BJ (cell line): Measurements from ENCODE around the gene ASMTL. TPM values are rescaled to one million over a fixed set of nuclear protein-coding genes. Genes with fewer than 3 reads are reported as not detected.
"Not testable (repeated sequence)": the region's sequence is repeated elsewhere in the genome, so short reads cannot be mapped to it uniquely, and the experiment has no call there.

Source experiments
- CTCF ChIA-PET: fragments of 350-600 bp; formaldehyde crosslinking; extraction: SDS; loops from one replicate; lab custom pipeline; 2021; ENCODE audit warnings: antibody characterized with exemption, inconsistent platforms; lab: Yijun Ruan, JAX
- POLR2A ChIA-PET: fragments of 300-600 bp; sonication (Branson Sonifier 250); formaldehyde crosslinking; extraction: SDS; loops from one replicate; lab custom pipeline; 2021; ENCODE audit warnings: antibody characterized with exemption; lab: Charles Lee
- DNase-seq: peaks from one replicate; pipeline ENCODE4 v3.0.0-alpha.2; 2011; ENCODE audit warnings: low read depth
- H3K27me3 ChIP-seq: 2 replicates; pipeline ENCODE4 v1.6.0; 2011; ENCODE audit warnings: low read length; ENCODE audit not compliant: control insufficient read depth, insufficient read depth
- H3K36me3 ChIP-seq: 2 replicates; pipeline ENCODE4 v1.5.1; 2011; ENCODE audit warnings: low read length; ENCODE audit not compliant: control insufficient read depth, insufficient read depth
- H3K4me3 ChIP-seq: 2 replicates; pipeline ENCODE4 v1.5.1; 2011; ENCODE audit warnings: low read depth, mild to moderate bottlenecking, control low read depth, low read length
- polyA plus RNA-seq: library from polyadenylated mRNA; depleted of rRNA; stranded (reverse); fragments of >200 nt; gene quantifications from 2 replicates; pipeline ENCODE4 v1.2.3, GENCODE V29; 2011
- TF ChIP-seq, protein P1 (sequence below): IDR thresholded peaks from 2 replicates; pipeline ENCODE4 v1.5.1; 2011; ENCODE audit warnings: low read depth, mild to moderate bottlenecking, control low read depth, inconsistent platforms, low read length, moderate library complexity; ENCODE audit not compliant: insufficient read depth

ASMTL gene
- polyA plus RNA-seq, 1 experiment = 33.7 TPM

DNA sequence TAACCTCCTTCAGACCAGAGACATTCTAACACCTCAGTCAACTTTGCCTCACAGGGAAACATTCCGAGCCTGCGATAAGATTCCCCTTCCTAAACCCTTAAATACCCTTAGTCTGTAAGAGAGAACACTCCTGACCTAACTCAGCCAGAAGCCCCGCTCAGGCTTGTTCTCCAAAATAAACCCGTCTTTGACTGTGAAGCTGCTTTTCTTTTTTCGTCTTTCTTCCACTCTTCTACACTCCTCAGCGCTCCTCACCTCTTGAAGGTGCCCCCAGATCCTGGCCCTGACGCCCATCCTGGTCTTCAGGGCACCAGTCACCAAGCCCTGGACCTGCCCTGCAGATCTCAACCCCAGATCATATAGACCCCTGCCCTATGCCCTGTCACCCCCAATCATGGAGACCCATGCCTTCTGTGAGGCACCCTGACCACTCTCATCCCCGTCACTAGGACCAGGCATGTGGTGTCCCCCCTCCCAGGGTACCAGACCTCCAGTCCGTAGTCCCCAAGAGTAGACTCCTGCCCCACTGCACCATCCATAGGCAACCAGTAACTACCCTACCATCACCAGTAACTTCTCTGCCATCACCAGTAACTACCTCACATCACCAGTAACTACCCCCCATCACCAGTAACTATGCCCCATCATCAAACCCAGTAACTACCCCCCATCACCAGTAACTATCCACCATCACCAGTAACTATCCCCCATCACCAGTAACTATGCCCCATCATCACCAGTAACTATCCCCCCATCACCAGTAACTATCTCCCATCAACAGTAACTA, 3.5 kb downstream of the ASMTL start:
- Histone ChIP-seq H3K36me3 (peaks cover 2% of the 10 kb centered on the region; the same call in 1 of the 2 replicates), H3K27me3 (no peaks in the 10 kb centered on the region), H3K4me3 (no peak overlapping the region)
- POLR2A ChIA-PET = no interaction called here
- CTCF ChIA-PET = no interaction called here
- TF ChIP-seq, protein P1, sequence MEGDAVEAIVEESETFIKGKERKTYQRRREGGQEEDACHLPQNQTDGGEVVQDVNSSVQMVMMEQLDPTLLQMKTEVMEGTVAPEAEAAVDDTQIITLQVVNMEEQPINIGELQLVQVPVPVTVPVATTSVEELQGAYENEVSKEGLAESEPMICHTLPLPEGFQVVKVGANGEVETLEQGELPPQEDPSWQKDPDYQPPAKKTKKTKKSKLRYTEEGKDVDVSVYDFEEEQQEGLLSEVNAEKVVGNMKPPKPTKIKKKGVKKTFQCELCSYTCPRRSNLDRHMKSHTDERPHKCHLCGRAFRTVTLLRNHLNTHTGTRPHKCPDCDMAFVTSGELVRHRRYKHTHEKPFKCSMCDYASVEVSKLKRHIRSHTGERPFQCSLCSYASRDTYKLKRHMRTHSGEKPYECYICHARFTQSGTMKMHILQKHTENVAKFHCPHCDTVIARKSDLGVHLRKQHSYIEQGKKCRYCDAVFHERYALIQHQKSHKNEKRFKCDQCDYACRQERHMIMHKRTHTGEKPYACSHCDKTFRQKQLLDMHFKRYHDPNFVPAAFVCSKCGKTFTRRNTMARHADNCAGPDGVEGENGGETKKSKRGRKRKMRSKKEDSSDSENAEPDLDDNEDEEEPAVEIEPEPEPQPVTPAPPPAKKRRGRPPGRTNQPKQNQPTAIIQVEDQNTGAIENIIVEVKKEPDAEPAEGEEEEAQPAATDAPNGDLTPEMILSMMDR = no peak
- no peak for DNase-seq

DNA sequence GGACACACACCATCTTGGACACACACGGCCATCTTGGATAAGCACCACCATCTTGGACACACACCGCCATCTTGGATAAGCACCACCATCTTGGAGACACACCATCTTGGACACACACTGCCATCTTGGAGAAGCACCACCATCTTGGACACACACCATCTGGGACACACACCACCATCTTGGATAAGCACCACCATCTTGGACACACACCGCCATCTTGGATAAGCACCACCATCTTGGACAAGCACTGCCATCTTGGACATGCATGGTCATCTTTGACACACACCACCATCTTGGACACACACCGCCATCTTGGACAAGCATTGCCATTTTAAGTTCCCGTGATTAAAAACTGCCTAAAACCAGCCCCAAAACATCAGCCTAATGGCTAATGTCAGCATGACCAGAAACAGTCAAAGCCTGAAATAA, 4.1 kb downstream of the ASMTL start:
- H3K36me3 ChIP-seq, H3K27me3 ChIP-seq, CTCF ChIA-PET, POLR2A ChIA-PET, H3K4me3 ChIP-seq, DNase-seq: not testable (repeated sequence)

DNA sequence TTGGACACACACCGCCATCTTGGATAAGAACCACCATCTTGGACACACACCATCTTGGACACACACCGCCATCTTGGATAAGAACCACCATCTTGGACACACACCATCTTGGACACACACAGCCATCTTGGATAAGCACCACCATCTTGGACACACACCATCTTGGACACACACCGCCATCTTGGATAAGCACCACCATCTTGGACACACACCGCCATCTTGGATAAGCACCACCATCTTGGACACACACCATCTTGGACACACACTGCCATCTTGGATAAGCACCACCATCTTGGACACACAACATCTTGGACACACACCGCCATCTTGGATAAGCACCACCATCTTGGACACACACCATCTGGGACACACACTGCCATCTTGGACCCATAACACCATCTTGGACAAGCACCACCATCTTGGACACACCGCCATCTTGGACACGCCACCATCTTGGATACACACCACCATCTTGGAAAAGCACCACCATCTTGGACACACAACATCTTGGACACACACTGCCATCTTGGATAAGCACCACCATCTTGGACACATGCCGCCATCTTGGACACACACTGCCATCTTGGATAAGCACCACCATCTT, 4.6 kb downstream of the ASMTL start:
- DNase-seq, H3K36me3 ChIP-seq, H3K4me3 ChIP-seq, POLR2A ChIA-PET, H3K27me3 ChIP-seq, CTCF ChIA-PET: not testable (repeated sequence)

DNA sequence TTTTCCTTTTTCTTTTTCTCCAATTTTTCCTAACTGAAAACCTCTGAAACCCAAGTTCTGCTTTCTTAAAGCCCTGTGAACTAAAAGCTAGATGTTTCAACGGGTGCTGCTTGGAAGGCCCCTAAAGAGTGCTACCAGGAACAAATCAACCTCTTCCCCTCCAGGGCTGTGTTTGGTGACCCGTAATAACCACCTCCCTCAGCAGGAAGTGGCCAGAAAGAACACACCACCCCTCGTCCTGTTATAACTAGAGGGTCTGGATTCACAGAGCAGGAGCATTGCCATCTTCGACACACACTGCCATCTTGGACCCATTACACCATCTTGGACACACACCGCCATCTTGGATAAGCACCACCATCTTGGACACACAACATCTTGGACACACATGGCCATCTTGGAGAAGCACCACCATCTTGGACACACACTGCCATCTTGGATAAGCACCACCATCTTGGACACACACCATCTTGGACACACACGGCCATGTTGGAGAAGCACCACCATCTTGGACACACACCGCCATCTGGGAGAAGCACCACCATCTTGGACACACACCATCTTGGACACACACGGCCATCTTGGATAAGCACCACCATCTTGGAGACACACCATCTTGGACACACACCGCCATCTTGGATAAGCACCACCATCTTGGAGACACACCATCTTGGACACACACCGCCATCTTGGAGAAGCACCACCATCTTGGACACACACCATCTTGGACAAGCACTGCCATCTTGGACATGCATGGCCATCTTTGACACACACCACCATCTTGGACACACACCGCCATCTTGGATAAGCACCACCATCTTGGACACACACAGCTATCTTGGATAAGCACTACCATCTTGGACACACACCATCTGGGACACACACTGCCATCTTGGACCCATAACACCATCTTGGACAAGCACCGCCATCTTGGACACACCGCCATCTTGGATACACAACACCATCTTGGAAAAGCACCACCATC, 5.4 kb downstream of the ASMTL start:
- POLR2A ChIA-PET, H3K36me3 ChIP-seq, H3K27me3 ChIP-seq, CTCF ChIA-PET, H3K4me3 ChIP-seq, DNase-seq: not testable (repeated sequence)

DNA sequence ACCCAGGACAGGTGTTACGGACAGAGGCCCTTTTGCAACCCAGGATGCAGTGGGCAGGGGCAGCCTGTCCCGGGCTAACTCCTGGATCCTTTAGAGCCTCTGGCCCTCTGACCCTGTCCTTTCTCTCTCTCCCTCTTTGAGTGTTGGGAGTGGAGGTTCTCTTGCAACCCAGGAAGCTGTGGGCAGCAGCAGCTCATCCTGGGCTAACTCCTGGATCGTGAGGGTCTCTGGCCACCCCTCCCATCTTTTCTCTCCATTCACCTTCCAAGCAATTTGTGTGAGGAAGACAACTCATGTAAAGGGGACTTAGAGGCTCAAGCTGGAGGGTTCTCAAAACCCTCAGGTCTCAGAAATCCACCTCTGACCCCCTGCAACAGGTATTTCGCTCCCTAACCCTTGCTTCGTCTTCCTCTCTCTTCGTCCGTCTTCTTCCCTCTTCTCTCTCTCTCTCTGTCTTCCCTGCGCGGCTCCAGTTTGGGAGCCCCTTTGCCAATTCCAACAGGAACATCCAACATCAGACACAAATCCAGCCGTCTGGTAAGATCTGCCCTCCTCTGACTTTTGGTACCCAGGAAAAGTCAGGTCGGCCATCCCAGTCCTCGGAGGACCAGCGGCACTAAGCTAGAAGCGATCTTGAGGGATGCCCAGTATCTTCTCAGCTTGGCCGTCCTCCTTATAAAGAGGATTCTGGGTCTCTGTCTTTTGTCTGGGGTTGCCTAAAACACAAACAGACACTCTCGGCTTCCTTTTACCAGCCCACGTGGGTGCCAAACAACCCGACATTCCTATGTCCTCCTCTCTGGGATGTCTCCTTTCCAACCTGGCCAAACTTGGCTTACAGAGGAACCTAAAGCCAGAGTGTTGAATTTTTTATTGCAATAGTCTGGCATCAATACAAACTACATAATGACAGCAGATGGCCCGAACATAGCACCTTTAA, 7.9 kb downstream of the ASMTL start:
- Histone ChIP-seq H3K27me3 (no peaks in the 10 kb centered on the region), H3K4me3 (no peak overlapping the region), H3K36me3 (peaks cover 2% of the 10 kb centered on the region; the same call in 1 of the 2 replicates)
- ChIA-PET POLR2A (no interaction called here), CTCF (no interaction called here)
- TF ChIP-seq, protein P1 = no peak
- DNase-seq = no peak

DNA sequence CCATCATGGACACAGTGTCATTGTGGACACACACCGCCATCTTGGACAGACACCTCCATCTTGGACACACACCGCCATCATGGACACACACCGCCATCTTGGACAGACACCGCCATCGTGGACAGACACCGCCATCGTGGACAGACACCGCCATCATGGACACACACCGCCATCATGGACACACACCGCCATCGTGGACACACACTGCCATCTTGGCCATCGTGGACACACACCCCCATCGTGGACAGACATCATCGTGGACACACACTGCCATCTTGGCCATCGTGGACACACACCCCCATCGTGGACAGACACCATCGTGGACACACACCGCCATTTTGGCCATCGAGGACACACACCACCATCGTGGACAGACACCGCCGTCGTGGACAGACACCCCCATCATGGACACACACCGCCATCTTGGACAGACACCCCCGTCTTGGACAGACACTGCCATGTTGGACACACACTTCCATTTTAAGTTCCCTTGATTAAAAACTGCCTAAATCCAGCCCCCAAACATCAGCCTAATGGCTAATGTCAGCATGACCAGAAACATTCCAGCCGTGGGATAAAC, 9.1 kb downstream of the ASMTL start:
- no peak for DNase-seq
- Histone ChIP-seq H3K27me3 (no peaks in the 10 kb centered on the region), H3K4me3 (no peak overlapping the region), H3K36me3 (peaks cover under 1% of the 10 kb centered on the region; the same call in 1 of the 2 replicates)
- TF ChIP-seq, protein P1 = no peak
- ChIA-PET POLR2A (no interaction called here), CTCF (no interaction called here)
